H9 (cell line): Measurements from ENCODE around the gene TRMT1. TPM values are rescaled to one million over a fixed set of nuclear protein-coding genes. Genes with fewer than 3 reads are reported as not detected.

Experiments
- DNase-seq: peaks from one replicate; pipeline ENCODE4 v3.0.0-alpha.2; 2017
- H2AFZ ChIP-seq: one replicate; pipeline ENCODE4 v1.6.1; 2013; ENCODE audit warnings: mild to moderate bottlenecking, low read length, control low read depth, moderate library complexity
- H2AK5ac ChIP-seq: 2 replicates; pipeline ENCODE4 v1.6.1; 2013; ENCODE audit warnings: low read length, control low read depth, mixed read lengths; ENCODE audit not compliant: insufficient read length
- H2BK120ac ChIP-seq: one replicate; pipeline ENCODE4 v1.6.1; 2013; ENCODE audit warnings: low read depth, mild to moderate bottlenecking, low read length, control low read depth, inconsistent platforms; ENCODE audit not compliant: poor library complexity, severe bottlenecking
- H2BK12ac ChIP-seq: 2 replicates; pipeline ENCODE4 v1.6.1; 2013; ENCODE audit warnings: low read length, control low read depth, mixed read lengths, low read depth; ENCODE audit not compliant: insufficient read length
- H2BK15ac ChIP-seq: 2 replicates; pipeline ENCODE4 v1.6.1; 2013; ENCODE audit warnings: low read depth, low read length, control low read depth
- H2BK20ac ChIP-seq: one replicate; pipeline ENCODE4 v1.6.1; 2013; ENCODE audit warnings: low read depth, mild to moderate bottlenecking, low read length, control low read depth, inconsistent platforms; ENCODE audit not compliant: poor library complexity, severe bottlenecking
- H2BK5ac ChIP-seq: 2 replicates; pipeline ENCODE4 v1.6.1; 2013; ENCODE audit warnings: low read length, control low read depth, mixed read lengths; ENCODE audit not compliant: insufficient read length
- H3K14ac ChIP-seq: 2 replicates; pipeline ENCODE4 v1.6.1; 2013; ENCODE audit warnings: low read length, control low read depth; ENCODE audit not compliant: insufficient read depth
- H3K18ac ChIP-seq: 2 replicates; pipeline ENCODE4 v1.6.1; 2013; ENCODE audit warnings: low read depth, mild to moderate bottlenecking, mixed read lengths, low read length, control low read depth; ENCODE audit not compliant: insufficient read length
- H3K23ac ChIP-seq: 2 replicates; pipeline ENCODE4 v1.6.1; 2013; ENCODE audit warnings: low read length, control low read depth, mixed read lengths, low read depth; ENCODE audit not compliant: insufficient read length
- H3K23me2 ChIP-seq: 2 replicates; pipeline ENCODE4 v1.6.1; 2013; ENCODE audit warnings: low read depth, mild to moderate bottlenecking, mixed read lengths, low read length, control low read depth; ENCODE audit not compliant: insufficient read length, poor library complexity, severe bottlenecking
- H3K27ac ChIP-seq: 2 replicates; pipeline ENCODE4 v1.5.1; 2013; ENCODE audit warnings: low read length, control low read depth, mixed read lengths, low read depth; ENCODE audit not compliant: insufficient read length
- H3K27me3 ChIP-seq: 2 replicates; pipeline ENCODE4 v1.6.1; 2013; ENCODE audit warnings: low read length, control low read depth, inconsistent platforms; ENCODE audit not compliant: insufficient read depth
- H3K4ac ChIP-seq: 2 replicates; pipeline ENCODE4 v1.6.1; 2013; ENCODE audit warnings: low read depth, mild to moderate bottlenecking, control low read depth, inconsistent platforms, low read length, moderate library complexity
- H3K4me1 ChIP-seq: 2 replicates; pipeline ENCODE4 v1.6.1; 2013; ENCODE audit warnings: low read length, control low read depth, inconsistent platforms; ENCODE audit not compliant: insufficient read depth
- H3K4me2 ChIP-seq: 2 replicates; pipeline ENCODE4 v1.6.1; 2013; ENCODE audit warnings: low read length, control low read depth, mixed read lengths; ENCODE audit not compliant: insufficient read length, insufficient read depth
- H3K56ac ChIP-seq: 2 replicates; pipeline ENCODE4 v1.6.1; 2013; ENCODE audit warnings: low read depth, mild to moderate bottlenecking, mixed read lengths, low read length, control low read depth; ENCODE audit not compliant: insufficient read length
- H3K79me1 ChIP-seq: 2 replicates; pipeline ENCODE4 v1.6.1; 2013; ENCODE audit warnings: low read depth, mild to moderate bottlenecking, moderate library complexity, low read length, control low read depth, inconsistent platforms; ENCODE audit not compliant: insufficient read depth, poor library complexity, severe bottlenecking
- H3K79me2 ChIP-seq: 2 replicates; pipeline ENCODE4 v1.6.1; 2013; ENCODE audit warnings: low read length, control low read depth, inconsistent platforms; ENCODE audit not compliant: insufficient read depth
- H3K9ac ChIP-seq: 2 replicates; pipeline ENCODE4 v1.6.1; 2013; ENCODE audit warnings: low read length, control low read depth, mixed read lengths; ENCODE audit not compliant: insufficient read length; ENCODE audit errors: extremely low read depth
- H3K9me3 ChIP-seq: one replicate; pipeline ENCODE4 v1.6.1; 2013; ENCODE audit warnings: low read depth, low read length, inconsistent platforms; ENCODE audit not compliant: control insufficient read depth
- H3T11ph ChIP-seq: one replicate; pipeline ENCODE4 v1.6.1; 2013; ENCODE audit warnings: mild to moderate bottlenecking, low read length, control low read depth, inconsistent platforms
- H4K20me1 ChIP-seq: one replicate; pipeline ENCODE4 v1.6.1; 2013; ENCODE audit not compliant: control insufficient read depth, insufficient read length, insufficient read depth
- H4K5ac ChIP-seq: 2 replicates; pipeline ENCODE4 v1.6.1; 2013; ENCODE audit warnings: low read depth, mild to moderate bottlenecking, mixed read lengths, low read length, control low read depth; ENCODE audit not compliant: insufficient read length
- H4K8ac ChIP-seq: replicated peaks from 2 replicates; pipeline ENCODE4 v1.6.1; 2013; ENCODE audit warnings: low read length, control low read depth, mixed read lengths, low read depth; ENCODE audit not compliant: insufficient read length
- H4K91ac ChIP-seq: 2 replicates; pipeline ENCODE4 v1.6.1; 2013; ENCODE audit warnings: low read depth, mild to moderate bottlenecking, moderate library complexity, mixed read lengths, low read length, control low read depth; ENCODE audit not compliant: insufficient read length
- H3K27ac Mint-ChIP-seq, 3 experiments: 2 replicates in 2 of 3; 3 replicates in 1 of 3; pipeline ENCODE4 v1.8.0; 2020 to 2021; ENCODE audit warnings: mixed read lengths in 3 of 3, mild to moderate bottlenecking in 1 of 3, moderate library complexity in 1 of 3
- H3K27me3 Mint-ChIP-seq: 2 replicates; pipeline ENCODE4 v1.8.0; 2021; ENCODE audit warnings: low read depth, mild to moderate bottlenecking, moderate library complexity, mixed read lengths
- H3K36me3 Mint-ChIP-seq, 3 experiments: 2 replicates in 2 of 3; 3 replicates in 1 of 3; pipeline ENCODE4 v1.8.0; 2020 to 2021; ENCODE audit warnings: low read depth in 3 of 3, mixed read lengths in 3 of 3; ENCODE audit not compliant: insufficient read depth in 1 of 3
- H3K4me1 Mint-ChIP-seq, 2 experiments: 2 replicates each; pipeline ENCODE4 v1.8.0; 2020; ENCODE audit warnings: mixed read lengths in 2 of 2
- H3K4me3 Mint-ChIP-seq, 2 experiments: 2 replicates in 1 of 2; 3 replicates in 1 of 2; pipeline ENCODE4 v1.8.0; 2020 to 2021; ENCODE audit warnings: mild to moderate bottlenecking in 2 of 2, mixed read lengths in 2 of 2, moderate library complexity in 1 of 2
- H3K9me3 Mint-ChIP-seq, 2 experiments: 2 replicates in 1 of 2; 3 replicates in 1 of 2; pipeline ENCODE4 v1.8.0; 2020; ENCODE audit warnings: mild to moderate bottlenecking in 2 of 2, mixed read lengths in 2 of 2, moderate library complexity in 1 of 2
- WGBS: extraction: QIAGEN DNeasy Blood & Tissue Kit; methylation state at CpG from one replicate; pipeline ENCODE4 v1.1.7; 2013; ENCODE audit warnings: missing lambda C conversion rate, low lambda C conversion rate, mixed read lengths; ENCODE audit not compliant: insufficient read length; ENCODE audit errors: extremely low coverage; 5-methylcytosine and 5-hydroxymethylcytosine counted together
- total RNA-seq: library from RNA; stranded (reverse); gene quantifications from 2 replicates; pipeline ENCODE4 v1.2.1, GENCODE V29; 2021
- TF ChIP-seq, protein P1 (sequence below): fragments of 200-600 bp; sonication (generic); conservative IDR thresholded peaks from 3 replicates; pipeline ENCODE4 v1.8.0; 2021; ENCODE audit warnings: antibody characterized with exemption, mild to moderate bottlenecking

Gene TRMT1
- total RNA-seq, 1 experiment from 2014 or later = 95.7 TPM

DNA sequence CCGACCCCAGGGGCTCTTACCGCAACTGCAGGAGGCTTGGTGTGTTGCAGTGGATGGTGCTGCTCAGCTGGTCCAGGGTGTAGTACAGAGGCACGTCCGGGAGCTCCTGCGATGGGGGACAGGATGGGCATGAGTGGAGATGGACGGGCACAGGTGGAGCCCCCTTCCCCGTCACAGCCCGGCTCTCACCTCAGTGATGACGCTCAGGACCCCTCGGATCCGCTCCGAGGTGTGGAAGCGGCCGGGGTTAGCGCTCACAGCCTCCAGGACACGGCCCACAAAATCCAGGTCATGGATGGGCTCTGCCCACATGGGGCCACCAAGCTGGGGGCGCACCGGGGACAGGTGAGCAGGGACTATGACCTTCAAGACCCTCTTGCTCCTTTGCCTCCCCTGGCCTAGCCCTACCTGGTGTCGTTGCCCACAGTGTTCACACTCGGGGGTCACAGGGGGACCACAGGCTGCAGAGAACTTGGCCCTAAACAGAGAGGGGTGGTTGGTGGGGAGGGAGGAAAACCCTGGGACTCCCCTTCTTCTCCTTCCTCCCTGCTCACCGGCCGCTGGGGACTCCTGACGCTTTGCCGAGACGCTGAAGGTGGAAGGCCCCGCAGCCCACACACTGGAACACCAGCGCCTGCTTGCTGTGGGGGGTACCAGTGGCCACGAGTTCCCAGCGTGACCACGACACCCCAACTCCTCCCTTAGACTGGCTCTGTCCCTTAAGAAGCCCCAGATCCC, 7.0 kb downstream of the TRMT1 start:
- no peak overlapping the region for H3K27ac ChIP-seq
- no peak overlapping the region for H2BK20ac ChIP-seq
- TF ChIP-seq, protein P1, sequence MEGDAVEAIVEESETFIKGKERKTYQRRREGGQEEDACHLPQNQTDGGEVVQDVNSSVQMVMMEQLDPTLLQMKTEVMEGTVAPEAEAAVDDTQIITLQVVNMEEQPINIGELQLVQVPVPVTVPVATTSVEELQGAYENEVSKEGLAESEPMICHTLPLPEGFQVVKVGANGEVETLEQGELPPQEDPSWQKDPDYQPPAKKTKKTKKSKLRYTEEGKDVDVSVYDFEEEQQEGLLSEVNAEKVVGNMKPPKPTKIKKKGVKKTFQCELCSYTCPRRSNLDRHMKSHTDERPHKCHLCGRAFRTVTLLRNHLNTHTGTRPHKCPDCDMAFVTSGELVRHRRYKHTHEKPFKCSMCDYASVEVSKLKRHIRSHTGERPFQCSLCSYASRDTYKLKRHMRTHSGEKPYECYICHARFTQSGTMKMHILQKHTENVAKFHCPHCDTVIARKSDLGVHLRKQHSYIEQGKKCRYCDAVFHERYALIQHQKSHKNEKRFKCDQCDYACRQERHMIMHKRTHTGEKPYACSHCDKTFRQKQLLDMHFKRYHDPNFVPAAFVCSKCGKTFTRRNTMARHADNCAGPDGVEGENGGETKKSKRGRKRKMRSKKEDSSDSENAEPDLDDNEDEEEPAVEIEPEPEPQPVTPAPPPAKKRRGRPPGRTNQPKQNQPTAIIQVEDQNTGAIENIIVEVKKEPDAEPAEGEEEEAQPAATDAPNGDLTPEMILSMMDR = no peak
- no peak overlapping the region for H2BK120ac ChIP-seq
- no CpG with 5 or more reads among the region's 30 CpGs for WGBS
- Mint-ChIP-seq H3K9me3 (no peaks in the 10 kb centered on the region), H3K27ac (no peak overlapping the region), H3K36me3 (peaks cover 9 to 36% (median 30%) of the 10 kb centered on the region in 3 experiments; a peak in 6 of 7 replicates), H3K27me3 (no peaks in the 10 kb centered on the region), H3K4me1 (peaks cover 0 to 2% of the 10 kb centered on the region in 2 experiments; a peak in 1 of 4 replicates), H3K4me3 (no peak overlapping the region)
- no peak for DNase-seq
- H3K79me1 ChIP-seq = no peaks in the 10 kb centered on the region
- H3K56ac ChIP-seq = no peak overlapping the region
- H4K20me1 ChIP-seq = no peaks in the 10 kb centered on the region
- H2BK5ac ChIP-seq = no peak overlapping the region
- no peak overlapping the region for H4K5ac ChIP-seq
- no peak overlapping the region for H3K4ac ChIP-seq
- H2AFZ ChIP-seq = no peak overlapping the region
- no peak overlapping the region for H2BK15ac ChIP-seq
- H2AK5ac ChIP-seq = no peak overlapping the region
- no peak overlapping the region for H3T11ph ChIP-seq
- H3K9ac ChIP-seq = no peak overlapping the region
- H3K14ac ChIP-seq = no peak overlapping the region
- no peaks in the 10 kb centered on the region for H3K4me1 ChIP-seq
- no peak overlapping the region for H4K91ac ChIP-seq
- no peak overlapping the region for H3K4me2 ChIP-seq
- H3K9me3 ChIP-seq = no peaks in the 10 kb centered on the region
- H3K23me2 ChIP-seq = no peaks in the 10 kb centered on the region
- no peak overlapping the region for H3K23ac ChIP-seq
- no peak overlapping the region for H3K18ac ChIP-seq
- no peak overlapping the region for H4K8ac ChIP-seq
- no peaks in the 10 kb centered on the region for H3K27me3 ChIP-seq
- no peaks in the 10 kb centered on the region for H3K79me2 ChIP-seq
- H2BK12ac ChIP-seq = no peak overlapping the region
